B cell (primary cell): ENCODE results near the gene CD96. TPM values are rescaled to one million over a fixed set of nuclear protein-coding genes. Genes with fewer than 3 reads are reported as not detected.

Experiments
- ATAC-seq: fragments of 200-7000 bp; cut with Tn5 transposase; one replicate; pipeline ENCODE4 v1.10.0; 2021; ENCODE audit warnings: low read depth, mild to moderate bottlenecking, moderate number of reproducible peaks, moderate library complexity
- CTCF ChIA-PET: fragments of 350-600 bp; sonication (Branson Sonifier 250); formaldehyde crosslinking; loops from one replicate; lab custom pipeline; 2021; ENCODE audit warnings: antibody characterized with exemption, inconsistent platforms; lab: Charles Lee
- POLR2A ChIA-PET: fragments of 350-600 bp; sonication (Branson Sonifier 250); formaldehyde crosslinking; loops from one replicate; lab custom pipeline; 2021; ENCODE audit warnings: antibody characterized with exemption; lab: Charles Lee
- DNase-seq: peaks from one replicate; pipeline ENCODE4 v3.0.0; 2013
- H2AFZ ChIP-seq: 2 replicates; pipeline ENCODE4 v1.6.1; 2012; ENCODE audit warnings: mild to moderate bottlenecking, low read depth, low read length; ENCODE audit not compliant: insufficient read depth, poor library complexity, severe bottlenecking
- H3K27ac ChIP-seq, 2 donors: 1 replicate in 1 of 2; 2 replicates in 1 of 2; pipeline ENCODE4 v1.5.1; 2012 to 2013; ENCODE audit warnings: low read length in 2 of 2, mild to moderate bottlenecking in 2 of 2, moderate library complexity in 1 of 2
- H3K27me3 ChIP-seq, 4 experiments: fragments of 200-600 bp in 1 of 4; sonication (generic) in 1 of 4; replicated peaks in 1 of 4; 1 replicate in 2 of 4; 2 replicates in 2 of 4; pipeline versions ENCODE4 v1.6.1 to v1.7.0; 2013 to 2016; ENCODE audit warnings: low read length in 3 of 4, mild to moderate bottlenecking in 2 of 4, mixed read lengths in 1 of 4, moderate library complexity in 1 of 4; ENCODE audit not compliant: insufficient read depth in 4 of 4, control insufficient read depth in 3 of 4; ENCODE audit errors: control extremely low read depth in 1 of 4
- H3K36me3 ChIP-seq, 2 experiments: replicated peaks in 1 of 2; 1 replicate in 1 of 2; 2 replicates in 1 of 2; pipeline versions ENCODE4 v1.6.1 to v1.7.1; 2013; ENCODE audit warnings: low read length in 1 of 2; ENCODE audit not compliant: insufficient read depth in 2 of 2, control insufficient read depth in 1 of 2; ENCODE audit errors: control extremely low read depth in 1 of 2, extremely low read depth in 1 of 2
- H3K4me1 ChIP-seq, 2 donors: fragments of 200-600 bp in 1 of 2; sonication (generic) in 1 of 2; 1 replicate in 1 of 2; 2 replicates in 1 of 2; pipeline versions ENCODE4 v1.5.1 to v1.6.1; 2013 to 2017; ENCODE audit warnings: low read length in 2 of 2; ENCODE audit not compliant: control insufficient read depth in 2 of 2, insufficient read depth in 2 of 2
- H3K4me2 ChIP-seq: replicated peaks from 2 replicates; pipeline ENCODE3; 2012; ENCODE audit warnings: mild to moderate bottlenecking, low read depth, low read length; ENCODE audit not compliant: poor library complexity, severe bottlenecking
- H3K4me3 ChIP-seq, 5 experiments: fragments of 200-600 bp in 1 of 5; sonication (generic) in 1 of 5; 1 replicate in 3 of 5; 2 replicates in 2 of 5; pipeline versions ENCODE4 v1.5.1 to v1.7.0; 2011 to 2016; ENCODE audit warnings: low read length in 4 of 5, mild to moderate bottlenecking in 4 of 5, low read depth in 2 of 5, control low read depth in 1 of 5, moderate library complexity in 1 of 5; ENCODE audit not compliant: insufficient read depth in 1 of 5; ENCODE audit errors: control extremely low read depth in 1 of 5, extremely low read depth in 1 of 5
- H3K79me2 ChIP-seq: fragments of 200-600 bp; sonication (generic); one replicate; pipeline ENCODE4 v1.6.0; 2016; ENCODE audit warnings: low read length; ENCODE audit not compliant: control insufficient read depth, insufficient read depth
- H3K9ac ChIP-seq: fragments of 200-600 bp; sonication (generic); 2 replicates; pipeline ENCODE4 v1.6.1; 2017; ENCODE audit warnings: mild to moderate bottlenecking, low read length, moderate library complexity
- H3K9me3 ChIP-seq, 3 donors: one replicate each; pipeline versions ENCODE4 v1.6.1 to v1.7.1; 2013; ENCODE audit warnings: low read length in 2 of 3; ENCODE audit not compliant: control insufficient read depth in 2 of 3, insufficient read depth in 1 of 3; ENCODE audit errors: control extremely low read depth in 1 of 3
- H4K20me1 ChIP-seq: 2 replicates; pipeline ENCODE4 v1.6.0; 2012; ENCODE audit warnings: mild to moderate bottlenecking, low read length; ENCODE audit not compliant: insufficient read depth, control insufficient read depth, poor library complexity, severe bottlenecking
- H3K27ac Mint-ChIP-seq: one replicate; pipeline ENCODE4 v1.8.0; 2021; ENCODE audit warnings: mixed read lengths
- H3K27me3 Mint-ChIP-seq: one replicate; pipeline ENCODE4 v1.8.0; 2021; ENCODE audit warnings: mixed read lengths
- H3K4me1 Mint-ChIP-seq: one replicate; pipeline ENCODE4 v1.8.0; 2021; ENCODE audit warnings: mixed read lengths
- H3K4me3 Mint-ChIP-seq: one replicate; pipeline ENCODE4 v1.8.0; 2021; ENCODE audit warnings: mixed read lengths
- H3K9me3 Mint-ChIP-seq: one replicate; pipeline ENCODE4 v1.8.0; 2022; ENCODE audit warnings: mixed read lengths; ENCODE audit not compliant: insufficient read depth
- CTCF ChIP-seq: fragments of 200-600 bp; IDR thresholded peaks from one replicate; pipeline ENCODE4 v1.8.0; 2022; ENCODE audit warnings: antibody characterized with exemption, mild to moderate bottlenecking
- EZH2 ChIP-seq: IDR thresholded peaks from 2 replicates; pipeline ENCODE4 v1.6.1; 2012; ENCODE audit warnings: borderline replicate concordance, low read depth, mild to moderate bottlenecking, moderate library complexity, low read length; ENCODE audit not compliant: insufficient read depth, poor library complexity, severe bottlenecking
- WGBS: methylation state at CpG from one replicate; pipeline ENCODE4 v1.1.5; 2013; ENCODE audit warnings: missing lambda C conversion rate; ENCODE audit not compliant: insufficient coverage; 5-methylcytosine and 5-hydroxymethylcytosine counted together
- intact Hi-C: fragments of 100-400 bp; cut with micrococcal nuclease; formaldehyde crosslinking; loops from one replicate; pipeline ENCODE4 v1.10.0; 2022
- polyA plus RNA-seq: library from polyadenylated mRNA; depleted of rRNA; stranded (reverse); fragments of >200 nt; gene quantifications from 2 replicates; pipeline ENCODE4 v1.2.3, GENCODE V29; 2012
- total RNA-seq, 2 donors: library from RNA; stranded (reverse); fragments of 120-200 nt in 1 of 2; gene quantifications; 1 replicate in 1 of 2; 2 replicates in 1 of 2; pipeline versions ENCODE4 v1.2.3 to v1.2.4, GENCODE V29; 2013 to 2022

The CD96 gene
- total and polyA plus RNA-seq, 2 donors (not counting 1 experiment from before 2014, with no cell fraction given), result 21.4 to 56.2 TPM

GRCh38 chr3:111590143-111590491 lies 48.1 kb downstream of the CD96 start:
- Mint-ChIP-seq H3K27me3 (no peaks in the 10 kb centered on the region), H3K27ac (peak overlapping the region; percentile 33), H3K9me3 (no peaks in the 10 kb centered on the region), H3K4me1 (peaks cover 52% of the 10 kb centered on the region), H3K4me3 (peak overlapping the region; percentile 23)
- no peaks in the 10 kb centered on the region for H3K27me3 ChIP-seq
- no peaks in the 10 kb centered on the region for H3K79me2 ChIP-seq
- H4K20me1 ChIP-seq, result no peaks in the 10 kb centered on the region
- peak overlapping the region; percentile 9 for H3K9ac ChIP-seq
- intact Hi-C loops, result loop anchor here (5.0 kb wide), 1 partner anchor 77 kb away; no protein-coding TSS in a partner anchor
- TF ChIP-seq CTCF (no peak), EZH2 (no peak)
- peak overlapping the region in 1 of 2 donors; percentile 39 for H3K27ac ChIP-seq
- H3K36me3 ChIP-seq, result peaks cover 0 to 22% of the 10 kb centered on the region in 2 experiments
- WGBS, result no CpG with 5 or more reads among the region's 1 CpG
- no peaks in the 10 kb centered on the region for H3K9me3 ChIP-seq
- peak overlapping the region; percentile 29 for H2AFZ ChIP-seq
- ATAC-seq (no peak), DNase-seq (peak; percentile 21)
- no peak overlapping the region for H3K4me3 ChIP-seq
- H3K4me1 ChIP-seq, result peaks cover 24 to 38% of the 10 kb centered on the region in 2 donors
- POLR2A ChIA-PET, result no interaction called here
- H3K4me2 ChIP-seq, result peak overlapping the region; percentile 17
- CTCF ChIA-PET, result interaction anchor here (0.7 to 3.2 kb wide), 6 partner anchors 9 to 127 kb away, joined by 3 to 19 read pairs (median 3); no protein-coding TSS in a partner anchor

GRCh38 chr3:111591555-111591954 lies 49.6 kb downstream of the CD96 start:
- H3K27ac ChIP-seq, result no peak overlapping the region
- Mint-ChIP-seq H3K9me3 (no peaks in the 10 kb centered on the region), H3K27ac (peak overlapping the region; percentile 72), H3K4me3 (peak overlapping the region; percentile 26), H3K27me3 (no peaks in the 10 kb centered on the region), H3K4me1 (peaks cover 60% of the 10 kb centered on the region)
- 96% methylated on average over 3 of the region's 3 CpGs for WGBS
- intact Hi-C loops, result loop anchor here (5.0 kb wide), 1 partner anchor 76 kb away; no protein-coding TSS in a partner anchor
- H3K4me2 ChIP-seq, result no peak overlapping the region
- H3K79me2 ChIP-seq, result no peaks in the 10 kb centered on the region
- H3K36me3 ChIP-seq, result peaks cover 0 to 10% of the 10 kb centered on the region in 2 experiments
- ChIA-PET POLR2A (no interaction called here), CTCF (interaction anchor here (2.7 to 3.2 kb wide), 2 partner anchors 13 to 25 kb away, joined by 16 to 19 read pairs; no protein-coding TSS in a partner anchor)
- peaks cover 27 to 47% of the 10 kb centered on the region in 2 donors for H3K4me1 ChIP-seq
- no peak for DNase-seq
- no peak overlapping the region for H2AFZ ChIP-seq
- no peak overlapping the region for H3K9ac ChIP-seq
- H3K4me3 ChIP-seq, result no peak overlapping the region
- ATAC-seq, result no peak
- no peaks in the 10 kb centered on the region for H3K9me3 ChIP-seq
- H4K20me1 ChIP-seq, result no peaks in the 10 kb centered on the region
- TF ChIP-seq CTCF (no peak), EZH2 (no peak)
- no peaks in the 10 kb centered on the region for H3K27me3 ChIP-seq
